HG02798 (cell line): ENCODE data around the gene ATP5MG.
"Not testable (repeated sequence)": the region's sequence is repeated elsewhere in the genome, so short reads cannot be mapped to it uniquely, and the experiment has no call there.

Source experiments
- ATAC-seq: cut with Tn5 transposase; IDR thresholded peaks from one replicate; pipeline ENCODE4 v1.9.1; 2021; ENCODE audit warnings: mild to moderate bottlenecking; ENCODE audit not compliant: unreplicated experiment, poor library complexity

The ATP5MG gene

DNA sequence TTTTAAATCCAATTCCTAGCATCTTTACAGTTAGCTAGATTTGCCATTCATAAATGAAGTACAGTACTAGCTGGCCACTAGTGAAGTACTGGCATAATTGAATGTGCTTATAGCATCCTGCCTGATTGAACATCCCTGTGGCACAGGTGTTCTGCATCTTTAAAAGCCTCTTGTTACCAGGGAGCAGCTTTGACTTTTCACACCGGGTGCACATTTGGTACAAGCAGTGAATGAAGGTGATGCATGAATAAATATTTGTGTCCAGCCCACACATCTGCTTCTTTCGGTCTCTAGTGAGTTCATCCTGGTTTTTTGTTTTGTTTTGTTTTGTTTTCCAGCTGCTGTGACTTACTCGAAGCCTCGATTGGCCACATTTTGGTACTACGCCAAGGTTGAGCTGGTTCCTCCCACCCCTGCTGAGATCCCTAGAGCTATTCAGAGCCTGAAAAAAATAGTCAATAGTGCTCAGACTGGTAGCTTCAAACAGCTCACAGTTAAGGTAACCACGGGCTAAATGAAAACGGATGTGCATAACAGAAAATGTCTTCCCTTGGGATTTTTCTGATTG, 5.3 kb downstream of the ATP5MG start:
- ATAC-seq = no peak

GRCh38 chr11:118410055-118410745, 8.8 kb downstream of the ATP5MG start:
- peak; percentile 60 for ATAC-seq

GRCh38 chr11:118411530-118411929, 10.1 kb downstream of the ATP5MG start:
- no peak for ATAC-seq

GRCh38 chr11:118412921-118413320, 11.5 kb downstream of the ATP5MG start:
- no peak for ATAC-seq

DNA sequence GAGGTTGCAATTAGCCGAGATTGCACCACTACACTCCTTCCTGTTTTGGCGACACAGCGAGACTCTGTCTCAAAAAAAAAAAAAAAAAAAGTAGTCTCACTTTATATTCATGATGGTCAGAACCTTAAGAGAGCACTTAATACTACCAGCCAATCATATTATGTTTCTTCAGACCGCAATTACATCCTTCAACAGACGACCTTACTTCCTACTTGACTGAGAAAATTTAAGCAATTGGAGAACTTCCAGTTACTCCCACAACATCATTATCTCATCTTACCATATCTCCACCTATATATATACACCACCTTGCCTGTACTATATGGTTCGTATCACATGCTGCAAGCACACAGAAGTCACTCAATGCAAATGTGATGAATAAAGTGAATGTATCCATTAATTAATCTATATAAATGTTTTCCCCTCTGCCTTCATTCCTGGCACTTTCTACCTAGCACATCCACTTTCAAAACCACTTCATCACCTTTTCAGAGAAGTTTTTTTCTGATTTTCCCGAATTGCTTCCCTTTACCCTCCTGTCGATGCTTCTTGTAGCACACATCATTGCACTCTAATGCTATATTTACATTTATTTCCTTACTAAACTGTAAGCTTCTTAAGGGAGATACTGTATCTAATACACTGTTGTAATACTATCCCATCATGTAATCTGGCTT, 13.8 kb downstream of the ATP5MG start:
- ATAC-seq = no peak

GRCh38 chr11:118415739-118416068, 14.3 kb downstream of the ATP5MG start:
- no peak for ATAC-seq

GRCh38 chr11:118416900-118417299, 15.5 kb downstream of the ATP5MG start:
- not testable (repeated sequence) for ATAC-seq

GRCh38 chr11:118417801-118418200, 16.4 kb downstream of the ATP5MG start:
- no peak for ATAC-seq

- no peak for ATAC-seq
These were observed 17.4 kb downstream of the ATP5MG start for GRCh38 chr11:118418766-118419165.

- no peak for ATAC-seq
These were observed 26.3 kb downstream of the ATP5MG start for GRCh38 chr11:118427707-118428106.

- ATAC-seq = no peak
These were observed 29.6 kb downstream of the ATP5MG start for GRCh38 chr11:118430956-118431355.

DNA sequence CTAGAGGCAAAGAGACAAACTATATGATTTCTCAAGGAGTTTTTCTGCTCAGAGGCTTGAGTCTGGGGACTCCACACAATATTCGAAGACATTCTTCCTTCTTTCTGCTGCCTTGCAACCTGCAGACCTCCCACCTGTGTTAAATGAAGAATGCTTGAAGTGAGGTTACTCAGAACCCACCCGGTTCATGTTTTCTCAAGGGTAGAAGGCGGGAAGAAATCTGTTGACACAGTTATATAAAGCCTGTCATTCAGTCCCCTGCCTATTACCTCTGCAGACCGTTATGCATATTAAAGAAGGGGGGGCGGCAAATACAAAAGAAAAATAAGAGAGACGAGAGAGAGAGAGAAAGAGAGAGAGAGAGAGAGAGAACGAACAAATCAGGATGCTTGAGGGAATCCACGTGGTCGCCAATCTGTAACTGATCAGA, 32.7 kb downstream of the ATP5MG start:
- ATAC-seq = no peak

GRCh38 chr11:118434553-118435289, 33.3 kb downstream of the ATP5MG start:
- no peak for ATAC-seq

- ATAC-seq = peak; percentile 21
These were observed 34.0 kb downstream of the ATP5MG start for GRCh38 chr11:118435290-118435892.

GRCh38 chr11:118435893-118436624, 34.7 kb downstream of the ATP5MG start, which contains the start of gene KMT2A:
TSS of gene KMT2A (plus strand) at chr11:118436492. CDS start at chr11:118436513, 21 bp downstream.
- peak; percentile 75 for ATAC-seq

GRCh38 chr11:118436639-118437207, 35.3 kb downstream of the ATP5MG start:
- ATAC-seq = no peak

- ATAC-seq = no peak
These were observed 36.1 kb downstream of the ATP5MG start for GRCh38 chr11:118437208-118438125.

DNA sequence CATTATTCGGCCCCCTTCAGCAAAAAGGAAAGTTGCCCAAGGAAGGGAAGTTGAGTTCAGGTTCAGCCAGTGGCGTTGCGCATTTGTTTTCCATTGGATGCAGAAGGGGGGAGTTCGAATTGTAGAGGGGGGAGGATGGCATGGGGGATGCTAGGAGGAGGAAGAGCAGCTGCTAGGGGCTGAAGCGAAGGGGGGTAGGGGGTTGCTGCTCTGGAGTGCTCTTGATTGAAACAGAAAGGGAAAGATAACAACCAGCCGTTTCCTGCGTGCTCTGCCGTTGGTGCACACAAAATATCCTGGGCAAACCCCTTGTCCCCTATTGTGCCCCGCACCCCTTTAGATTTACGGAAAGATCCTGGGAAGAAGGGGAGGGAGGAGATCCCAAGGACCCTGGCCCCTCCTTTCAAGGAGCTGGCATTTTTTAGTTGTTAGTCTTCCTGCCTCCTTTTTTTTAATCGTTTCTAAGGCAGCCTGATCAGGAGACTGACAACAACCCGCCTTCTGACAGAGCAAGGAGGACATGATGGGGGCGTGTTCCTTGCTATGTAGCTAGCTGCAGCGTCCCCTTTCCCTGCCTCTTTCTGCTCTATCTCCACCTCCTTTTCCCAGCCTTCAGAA, 37.0 kb downstream of the ATP5MG start:
- ATAC-seq = no peak
